Lower leg skin (tissue), 4 donors: ENCODE measurements around the gene MAP2. TPM values are rescaled to one million over a fixed set of nuclear protein-coding genes. Genes with fewer than 3 reads are reported as not detected.

Source experiments
- DNase-seq, 2 donors: peaks; one replicate each; pipeline ENCODE4 v3.0.0-alpha.2; 2019; ENCODE audit warnings: low spot score in 2 of 2
- H3K4me3 ChIP-seq: fragments of 200-600 bp; sonication (generic); 2 replicates; pipeline ENCODE4 v1.5.1; 2017; ENCODE audit warnings: mild to moderate bottlenecking, low read depth; ENCODE audit not compliant: poor library complexity, severe bottlenecking
- CTCF ChIP-seq, 3 donors: fragments of 450-650 bp; IDR thresholded peaks; one replicate each; pipeline ENCODE4 v1.5.1; 2016; ENCODE audit warnings: antibody characterized with exemption in 3 of 3, mild to moderate bottlenecking in 3 of 3, moderate library complexity in 2 of 3
- POLR2A ChIP-seq, 2 donors: fragments of 450-650 bp; IDR thresholded peaks; one replicate each; pipeline ENCODE4 v1.6.1; 2016 to 2017; ENCODE audit warnings: antibody characterized with exemption in 2 of 2, mild to moderate bottlenecking in 1 of 2, moderate library complexity in 1 of 2
- WGBS, 2 donors: methylation state at CpG; one replicate each; pipeline ENCODE4 v1.1.5; 2018; 5-methylcytosine and 5-hydroxymethylcytosine counted together
- intact Hi-C: fragments of 100-400 bp; cut with DNase I; formaldehyde crosslinking; loops from one replicate; pipeline ENCODE4 v1.15.0; 2023; ENCODE audit warnings: low total_unique reads
- total RNA-seq, 4 donors: library from RNA; depleted of rRNA; stranded (reverse); fragments of >200 nt; gene quantifications; one replicate each; pipeline ENCODE4 v1.1.0, GENCODE V29; 2016

MAP2 gene
- total RNA-seq, 4 donors from 2014 or later = 35.1 to 47.8 (median 40.9) TPM

GRCh38 chr2:209579230-209579749 is 155.4 kb downstream of the MAP2 start:
- no peak overlapping the region for H3K4me3 ChIP-seq
- no peak for TF ChIP-seq CTCF (IDR thresholded peaks at IDR 0.05)
- TF ChIP-seq POLR2A (IDR thresholded peaks at IDR 0.05) = no peak
- intact Hi-C loops = loop anchor here (10.0 kb wide), 1 partner anchor 244 kb away; no protein-coding TSS in a partner anchor
- no peak for DNase-seq
- WGBS, 2 donors = 36 to 42% methylated on average over 17 of the region's 17 CpGs

- intact Hi-C loops = no loop called here
These were observed 157.2 kb downstream of the MAP2 start for GRCh38 chr2:209581040-209581439.

GRCh38 chr2:209582281-209582680 is 158.4 kb downstream of the MAP2 start:
- no peak overlapping the region for H3K4me3 ChIP-seq
- no peak for DNase-seq
- intact Hi-C loops = no loop called here
- TF ChIP-seq CTCF (IDR thresholded peaks at IDR 0.05) (no peak), POLR2A (IDR thresholded peaks at IDR 0.05) (no peak)
- 72 to 79% methylated on average over 3 of the region's 3 CpGs for WGBS, 2 donors

More at GRCh38 chr2:209581040-209581439, 157.2 kb downstream of the MAP2 start:
- TF ChIP-seq POLR2A (IDR thresholded peaks at IDR 0.05) (no peak), CTCF (IDR thresholded peaks at IDR 0.05) (no peak)
- no peak for DNase-seq
- no peak overlapping the region for H3K4me3 ChIP-seq
- 85 to 86% methylated on average over 1 of the region's 1 CpG for WGBS, 2 donors

- intact Hi-C loops = no loop called here
- TF ChIP-seq POLR2A (IDR thresholded peaks at IDR 0.05) = no peak
- TF ChIP-seq CTCF (IDR thresholded peaks at IDR 0.05) = no peak
- H3K4me3 ChIP-seq = no peak overlapping the region
- no peak for DNase-seq
These were observed 160.6 kb downstream of the MAP2 start for GRCh38 chr2:209584472-209584871.

- H3K4me3 ChIP-seq = no peak overlapping the region
- TF ChIP-seq POLR2A (IDR thresholded peaks at IDR 0.05) (no peak), CTCF (IDR thresholded peaks at IDR 0.05) (no peak)
- 81% methylated on average over 5 of the region's 5 CpGs for WGBS, 2 donors
- DNase-seq = no peak
- intact Hi-C loops = no loop called here
These were observed 161.1 kb downstream of the MAP2 start for GRCh38 chr2:209584915-209585314.

- H3K4me3 ChIP-seq = no peak overlapping the region
- no peak for TF ChIP-seq POLR2A (IDR thresholded peaks at IDR 0.05)
- no peak for TF ChIP-seq CTCF (IDR thresholded peaks at IDR 0.05)
- DNase-seq = no peak
- WGBS, 2 donors = 63 to 65% methylated on average over 2 of the region's 2 CpGs
- intact Hi-C loops = no loop called here
These were observed 167.2 kb downstream of the MAP2 start for GRCh38 chr2:209591021-209591420.
